ENCODE measurements around the gene PRKCA. TPM values are rescaled to one million over a fixed set of nuclear protein-coding genes. Genes with fewer than 3 reads are reported as not detected.

PRKCA gene
- total and polyA plus RNA-seq, 4 donors = 3.0 to 14.1 (median 5.4) TPM

DNA sequence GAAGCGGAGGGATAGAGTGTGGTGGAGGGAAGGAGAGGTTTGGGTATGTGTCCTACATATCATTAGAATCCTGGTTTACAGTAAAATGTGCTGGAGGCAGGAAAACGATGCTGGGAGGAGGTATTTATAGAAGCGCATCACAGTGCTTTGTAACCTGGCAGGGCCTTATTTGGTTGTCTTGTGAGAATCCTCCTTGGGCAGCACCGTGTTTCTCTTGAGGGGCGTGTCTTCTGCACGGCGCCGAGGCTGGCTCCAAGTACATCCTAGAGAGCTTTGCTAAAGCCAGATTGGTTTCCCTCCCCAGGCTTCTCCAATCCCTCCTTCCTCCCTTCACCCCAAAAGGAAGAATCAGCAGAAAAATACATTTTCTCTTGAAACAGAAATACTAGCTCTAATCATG lies 556.9 kb downstream of the PRKCA start:
- peaks cover 0 to 3% (median under 1%) of the 10 kb centered on the region in 4 donors for H3K9me3 ChIP-seq (ENCODE audit: control insufficient read depth in 4 of 4, low read length in 3 of 4)
- H3K27me3 ChIP-seq (ENCODE audit: control insufficient read depth in 4 of 4, insufficient read depth in 4 of 4, low read length in 3 of 4) = no peaks in the 10 kb centered on the region
- H3K4me1 ChIP-seq (ENCODE audit: control insufficient read depth in 4 of 4, insufficient read depth in 4 of 4, low read length in 3 of 4) = no peaks in the 10 kb centered on the region
- WGBS = 70% methylated on average over 8 of the region's 8 CpGs
- no peak overlapping the region for H3K9ac ChIP-seq (ENCODE audit: low read depth in 1 of 2, low read length in 2 of 2)
- H3K27ac ChIP-seq (ENCODE audit: low read depth in 1 of 2, low read length in 2 of 2) = no peak overlapping the region
- no peak overlapping the region for H3K4me3 ChIP-seq (ENCODE audit: low read depth in 1 of 3, low read length in 3 of 3)
- no peak for TF ChIP-seq FOXA1 (IDR thresholded peaks at IDR 0.05)
- TF ChIP-seq YY1 (IDR thresholded peaks at IDR 0.05) = no peak
- TF ChIP-seq NR2F2 (IDR thresholded peaks at IDR 0.05) = no peak
- TF ChIP-seq, protein P1, sequence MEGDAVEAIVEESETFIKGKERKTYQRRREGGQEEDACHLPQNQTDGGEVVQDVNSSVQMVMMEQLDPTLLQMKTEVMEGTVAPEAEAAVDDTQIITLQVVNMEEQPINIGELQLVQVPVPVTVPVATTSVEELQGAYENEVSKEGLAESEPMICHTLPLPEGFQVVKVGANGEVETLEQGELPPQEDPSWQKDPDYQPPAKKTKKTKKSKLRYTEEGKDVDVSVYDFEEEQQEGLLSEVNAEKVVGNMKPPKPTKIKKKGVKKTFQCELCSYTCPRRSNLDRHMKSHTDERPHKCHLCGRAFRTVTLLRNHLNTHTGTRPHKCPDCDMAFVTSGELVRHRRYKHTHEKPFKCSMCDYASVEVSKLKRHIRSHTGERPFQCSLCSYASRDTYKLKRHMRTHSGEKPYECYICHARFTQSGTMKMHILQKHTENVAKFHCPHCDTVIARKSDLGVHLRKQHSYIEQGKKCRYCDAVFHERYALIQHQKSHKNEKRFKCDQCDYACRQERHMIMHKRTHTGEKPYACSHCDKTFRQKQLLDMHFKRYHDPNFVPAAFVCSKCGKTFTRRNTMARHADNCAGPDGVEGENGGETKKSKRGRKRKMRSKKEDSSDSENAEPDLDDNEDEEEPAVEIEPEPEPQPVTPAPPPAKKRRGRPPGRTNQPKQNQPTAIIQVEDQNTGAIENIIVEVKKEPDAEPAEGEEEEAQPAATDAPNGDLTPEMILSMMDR (IDR thresholded peaks at IDR 0.05; ENCODE audit: low read depth, low read length, missing input control) = no peak
- TF ChIP-seq, protein P2, sequence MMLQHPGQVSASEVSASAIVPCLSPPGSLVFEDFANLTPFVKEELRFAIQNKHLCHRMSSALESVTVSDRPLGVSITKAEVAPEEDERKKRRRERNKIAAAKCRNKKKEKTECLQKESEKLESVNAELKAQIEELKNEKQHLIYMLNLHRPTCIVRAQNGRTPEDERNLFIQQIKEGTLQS (IDR thresholded peaks at IDR 0.05) = no peak
- TF ChIP-seq, protein P3, sequence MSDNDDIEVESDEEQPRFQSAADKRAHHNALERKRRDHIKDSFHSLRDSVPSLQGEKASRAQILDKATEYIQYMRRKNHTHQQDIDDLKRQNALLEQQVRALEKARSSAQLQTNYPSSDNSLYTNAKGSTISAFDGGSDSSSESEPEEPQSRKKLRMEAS (IDR thresholded peaks at IDR 0.05) = no peak
- TF ChIP-seq TAF1 (conservative IDR thresholded peaks at IDR 0.05) = no peak
- no peak for TF ChIP-seq FOXA2 (IDR thresholded peaks at IDR 0.05)
- TF ChIP-seq GABPA (IDR thresholded peaks at IDR 0.05 in 1 of 2, conservative IDR thresholded peaks at IDR 0.05 in 1 of 2) = no peak
- TF ChIP-seq RAD21 (IDR thresholded peaks at IDR 0.05) = no peak
- no peak for TF ChIP-seq JUND (IDR thresholded peaks at IDR 0.05)
- DNase-seq (ENCODE audit: low spot score) = no peak
- H3K36me3 ChIP-seq (ENCODE audit: control insufficient read depth in 4 of 4, insufficient read depth in 3 of 4, low read depth in 1 of 4, low read length in 3 of 4) = no peaks in the 10 kb centered on the region

DNA sequence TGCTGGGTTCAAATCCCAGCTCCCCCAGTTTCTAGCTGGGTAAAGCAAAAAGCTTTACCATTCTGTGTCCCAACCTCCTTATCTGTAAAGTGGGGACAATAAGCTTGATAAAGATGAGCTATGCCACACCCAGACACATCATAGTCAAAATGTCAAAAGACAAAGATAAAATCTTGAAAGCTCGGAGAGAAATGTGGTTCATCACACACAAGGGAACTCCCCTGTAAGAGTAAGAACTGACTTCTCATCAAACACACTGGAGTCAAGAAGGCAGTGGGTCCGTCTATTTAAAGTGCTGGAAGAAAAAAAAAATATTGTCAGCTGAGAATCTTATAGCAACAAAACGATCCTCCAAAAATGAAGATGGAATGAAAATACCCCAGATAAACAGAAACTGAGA lies 557.8 kb downstream of the PRKCA start:
- WGBS = 71% methylated on average over 3 of the region's 3 CpGs
- Histone ChIP-seq H3K4me1 (ENCODE audit: control insufficient read depth in 4 of 4, insufficient read depth in 4 of 4, low read length in 3 of 4) (no peaks in the 10 kb centered on the region), H3K4me3 (ENCODE audit: low read depth in 1 of 3, low read length in 3 of 3) (no peak overlapping the region), H3K36me3 (ENCODE audit: control insufficient read depth in 4 of 4, insufficient read depth in 3 of 4, low read depth in 1 of 4, low read length in 3 of 4) (no peaks in the 10 kb centered on the region), H3K9me3 (ENCODE audit: control insufficient read depth in 4 of 4, low read length in 3 of 4) (peaks cover 0 to 3% (median under 1%) of the 10 kb centered on the region in 4 donors), H3K27ac (ENCODE audit: low read depth in 1 of 2, low read length in 2 of 2) (no peak overlapping the region), H3K27me3 (ENCODE audit: control insufficient read depth in 4 of 4, insufficient read depth in 4 of 4, low read length in 3 of 4) (no peaks in the 10 kb centered on the region), H3K9ac (ENCODE audit: low read depth in 1 of 2, low read length in 2 of 2) (no peak overlapping the region)
- no peak for DNase-seq (ENCODE audit: low spot score)
- no peak for TF ChIP-seq FOXA1 (IDR thresholded peaks at IDR 0.05)
- TF ChIP-seq FOXA2 (IDR thresholded peaks at IDR 0.05) = no peak

Small RNA genes lying within 50 kb of the gene (small RNA-seq; reads per million reads assigned to genes)
- not detected for gene MIR634
- not detected for gene RN7SL735P
- gene RNA5SP444 = not detected
- gene RNA5SP445 = not detected
- not detected for gene RNU6-928P

Other genes with a start within 250 kb of the PRKCA start
- gene CEP112, start 110.5 kb upstream of the PRKCA start, total RNA-seq = 1 to 10 TPM; 1.1 to 4.9 TPM
- gene CEP112, start 110.5 kb upstream of the PRKCA start, polyA plus RNA-seq = 1 to 10 TPM; 1.1 to 1.6 TPM
- 1,000 to 10,000 TPM; 2,858 to 5,938 TPM for gene APOH, start 73.2 kb upstream of the PRKCA start, total RNA-seq
- gene APOH, start 73.2 kb upstream of the PRKCA start, polyA plus RNA-seq = 1,000 to 10,000 TPM; 5,745 to 7,307 TPM

Measured in liver (tissue), 10 donors.